GM21825 (cell line): ENCODE results near the gene MRPL32.

Experiments
- ATAC-seq: cut with Tn5 transposase; IDR thresholded peaks from one replicate; pipeline ENCODE4 v1.9.1; 2021; ENCODE audit warnings: mild to moderate bottlenecking, moderate library complexity; ENCODE audit not compliant: unreplicated experiment

Gene MRPL32

DNA sequence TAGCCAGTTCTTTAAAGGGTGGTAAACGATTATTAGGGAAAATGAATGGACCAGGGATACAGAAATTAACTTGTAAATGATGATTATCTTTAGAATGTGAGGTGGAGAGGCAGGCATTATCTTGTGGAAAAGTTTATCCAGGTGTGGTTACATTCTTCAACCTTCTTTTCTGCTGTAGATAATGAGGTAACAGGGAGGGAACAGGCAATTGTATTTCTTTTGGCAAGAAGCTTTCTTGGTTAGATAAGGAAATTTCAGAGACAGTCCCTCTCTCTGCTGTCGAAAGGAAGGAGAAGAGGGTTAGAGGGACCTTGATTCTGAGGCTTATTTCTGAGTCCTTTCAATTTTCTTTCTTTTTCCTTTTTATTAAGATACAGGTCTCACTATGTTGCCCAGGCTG is 32.1 kb downstream of the MRPL32 start:
- ATAC-seq = no peak

DNA sequence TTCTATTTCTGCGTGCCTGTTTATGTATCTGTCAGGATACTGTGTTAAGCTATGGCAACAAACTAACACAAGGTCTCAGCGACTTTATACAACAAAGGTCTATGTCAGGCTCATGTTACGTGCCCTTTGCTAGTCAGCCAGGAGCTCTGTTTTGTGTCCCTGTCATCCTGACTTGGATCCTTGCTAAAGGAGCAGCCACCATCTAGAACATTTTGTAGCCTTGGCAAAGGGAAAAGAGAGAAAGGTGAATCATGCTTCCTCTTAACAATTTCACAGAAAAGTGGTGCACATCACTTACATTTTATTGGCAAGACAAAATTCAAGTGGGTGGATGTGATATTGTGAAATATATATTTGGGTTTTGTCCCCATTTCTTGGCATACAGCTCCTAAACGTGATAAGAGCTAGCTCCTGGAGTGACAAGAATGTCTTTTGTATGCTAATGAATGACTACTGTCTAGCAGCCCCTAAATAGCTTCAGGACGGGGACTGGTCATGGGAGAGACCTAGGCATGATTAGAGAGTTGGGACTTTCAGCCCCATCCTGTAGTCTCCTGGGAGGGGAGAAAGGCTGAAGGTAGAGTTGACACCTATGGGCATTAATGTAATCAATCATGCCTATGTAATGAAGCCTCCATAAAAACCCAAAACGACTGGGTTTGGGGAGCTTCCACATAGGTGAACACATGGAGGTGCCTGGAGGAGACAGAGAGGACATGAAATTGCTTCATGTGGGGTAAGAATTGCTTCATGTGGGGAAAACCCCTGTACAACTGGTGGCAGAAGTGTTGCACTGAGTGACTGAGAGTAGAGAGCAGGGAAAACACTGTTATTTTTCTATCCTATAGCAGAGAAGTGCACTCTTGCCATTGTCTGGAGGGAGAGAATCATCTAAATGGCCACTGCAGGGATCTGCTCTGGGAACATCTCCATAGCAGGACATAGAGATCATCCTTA is 33.0 kb downstream of the MRPL32 start:
- no peak for ATAC-seq

DNA sequence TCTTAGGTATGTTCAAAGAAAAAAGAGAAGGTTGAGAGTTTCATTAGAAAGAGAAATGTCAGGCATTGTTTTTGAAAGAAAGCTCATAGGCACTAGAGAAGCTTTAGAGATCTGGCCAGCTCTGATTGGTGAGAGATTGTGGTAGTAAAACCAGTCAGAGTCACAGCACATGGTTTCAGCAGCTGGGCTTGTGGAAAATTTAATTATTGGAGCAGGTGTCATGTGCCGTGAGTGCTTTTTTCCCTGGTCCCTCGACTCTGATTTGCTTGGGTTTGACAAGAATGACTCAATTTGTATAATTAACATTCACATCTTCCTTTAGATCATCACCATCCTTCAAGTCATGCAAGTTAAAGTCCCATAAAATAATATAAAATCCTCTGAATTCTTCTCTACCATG is 35.2 kb downstream of the MRPL32 start:
- ATAC-seq = no peak

DNA sequence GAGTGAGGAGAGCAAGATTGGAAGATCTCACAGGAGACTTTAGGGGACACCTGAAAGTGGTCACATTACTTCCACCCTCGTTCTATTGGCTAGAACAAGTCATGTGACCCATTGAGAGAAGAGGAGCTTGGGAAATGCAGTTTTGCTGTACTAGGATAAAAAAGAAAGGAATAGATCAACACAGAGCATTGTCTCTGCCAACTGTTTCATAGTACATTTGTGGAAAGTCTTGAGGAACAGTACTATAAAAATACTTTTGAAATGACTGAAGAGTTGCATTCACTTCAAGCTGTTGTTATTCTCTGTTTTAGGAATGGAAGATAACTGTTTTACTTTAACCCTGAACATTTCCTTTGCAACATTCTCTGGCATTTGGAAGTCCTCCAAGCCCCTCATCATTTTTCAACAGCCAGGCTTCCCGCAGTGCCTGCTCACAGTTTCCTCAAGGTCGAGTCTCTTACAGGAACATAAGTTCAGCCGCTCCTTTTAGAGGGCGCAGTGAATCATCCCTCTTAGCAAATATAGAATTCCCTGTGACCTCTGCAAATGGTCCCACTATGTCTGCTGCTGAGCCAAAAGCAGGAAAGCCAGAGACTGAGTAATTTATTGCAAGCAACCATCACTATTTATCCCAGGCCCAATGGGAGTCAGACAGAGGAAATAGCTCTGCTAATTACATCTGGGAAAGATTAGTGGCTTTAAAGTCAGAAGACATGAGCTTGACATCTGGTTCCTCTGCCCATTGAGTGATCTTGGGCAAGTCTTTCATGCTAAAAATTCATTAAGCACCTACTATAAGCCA is 40.7 kb downstream of the MRPL32 start:
- no peak for ATAC-seq

DNA sequence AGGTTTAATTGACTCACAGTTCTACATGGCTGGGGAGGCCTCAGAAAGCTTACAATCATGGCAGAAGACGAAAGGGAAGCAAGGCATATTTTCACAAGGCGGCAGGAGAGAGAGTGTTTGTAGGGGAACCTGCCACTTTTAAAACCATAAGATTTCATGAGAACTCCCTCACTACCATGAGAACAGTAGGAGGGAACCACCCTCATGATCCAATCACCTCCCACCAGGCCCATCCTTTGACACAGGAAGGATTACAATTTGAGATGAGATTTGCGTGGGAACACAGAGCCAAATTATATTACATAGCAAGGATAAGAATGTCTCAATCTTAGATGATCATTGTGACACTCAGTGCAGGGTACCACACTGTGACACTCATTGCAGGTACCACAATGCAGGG is 44.2 kb downstream of the MRPL32 start:
- no peak for ATAC-seq

DNA sequence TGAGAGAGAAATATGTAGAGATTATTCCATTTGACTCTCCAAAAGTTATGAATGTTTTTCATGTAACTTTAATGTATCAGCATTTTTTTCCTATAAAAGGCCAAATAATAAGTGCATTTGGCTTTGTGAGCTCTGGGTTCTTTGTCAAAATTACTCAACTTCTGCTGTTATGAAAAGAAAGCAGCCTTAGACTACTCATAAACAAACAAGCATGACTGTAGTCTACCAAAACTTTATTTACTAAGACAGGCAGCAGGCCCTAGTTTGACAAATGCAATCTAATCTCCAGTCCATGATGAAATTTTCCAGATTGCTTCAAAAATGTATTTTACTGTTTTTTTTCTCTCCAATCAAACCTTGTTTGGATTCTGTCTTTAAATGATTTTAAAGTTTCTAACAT is 46.3 kb downstream of the MRPL32 start:
- ATAC-seq = no peak

DNA sequence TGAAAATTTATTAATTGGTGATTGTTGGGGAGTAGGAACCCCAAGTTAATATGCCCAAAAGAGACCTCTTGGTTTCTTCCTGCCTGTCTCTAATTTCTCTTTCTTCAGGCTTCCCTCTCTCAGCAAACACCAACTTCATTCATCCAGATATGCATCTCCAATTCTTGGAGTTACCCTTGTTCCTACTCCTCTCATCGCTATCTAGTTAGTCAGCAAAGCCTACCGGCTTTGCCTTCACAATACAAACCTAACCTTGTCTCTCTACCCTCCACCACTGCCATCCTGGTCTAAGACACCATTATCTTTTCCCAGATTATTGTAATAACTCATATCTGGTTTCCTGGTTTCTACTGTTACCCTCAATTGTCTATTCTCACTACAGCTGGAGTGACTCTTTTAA is 47.9 kb downstream of the MRPL32 start:
- no peak for ATAC-seq

DNA sequence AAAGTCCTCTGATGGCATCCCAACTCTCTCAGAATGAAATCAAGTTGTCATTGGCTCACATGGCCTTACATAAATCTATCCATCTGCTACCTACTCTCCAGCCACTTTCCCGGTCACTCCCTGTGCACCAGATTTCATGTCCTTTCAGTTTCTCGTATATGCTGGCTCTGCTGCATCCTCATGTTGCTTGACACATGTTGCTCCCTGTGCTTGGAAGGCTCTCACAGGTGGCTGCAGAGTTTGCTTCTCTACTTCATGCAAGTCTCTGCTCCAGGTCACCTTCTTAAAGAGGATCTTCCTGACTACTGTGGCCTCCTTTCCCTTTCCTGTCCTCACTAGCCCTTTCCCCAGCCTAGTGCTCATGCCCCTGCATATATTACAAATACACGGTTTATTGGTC is 48.3 kb downstream of the MRPL32 start:
- no peak for ATAC-seq

DNA sequence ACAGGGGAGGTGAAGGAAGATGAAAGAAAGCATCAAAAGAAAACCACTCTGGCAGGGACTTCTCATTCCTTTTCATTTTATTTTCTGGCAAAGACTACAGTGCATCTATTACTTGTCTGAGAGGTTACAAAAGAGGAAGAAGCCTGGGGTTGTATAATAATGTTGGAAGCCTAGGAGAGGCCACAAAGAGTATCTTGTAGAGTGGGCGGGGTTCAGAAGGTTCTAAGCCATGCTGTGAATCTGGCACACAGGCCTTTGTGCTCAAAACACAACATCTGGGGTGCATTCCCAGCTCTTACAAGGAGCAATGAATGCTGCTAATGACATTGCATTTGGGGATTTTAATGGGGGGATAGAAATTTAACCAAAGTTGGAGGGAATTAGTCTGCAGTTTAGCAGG is 49.4 kb downstream of the MRPL32 start:
- ATAC-seq = no peak

DNA sequence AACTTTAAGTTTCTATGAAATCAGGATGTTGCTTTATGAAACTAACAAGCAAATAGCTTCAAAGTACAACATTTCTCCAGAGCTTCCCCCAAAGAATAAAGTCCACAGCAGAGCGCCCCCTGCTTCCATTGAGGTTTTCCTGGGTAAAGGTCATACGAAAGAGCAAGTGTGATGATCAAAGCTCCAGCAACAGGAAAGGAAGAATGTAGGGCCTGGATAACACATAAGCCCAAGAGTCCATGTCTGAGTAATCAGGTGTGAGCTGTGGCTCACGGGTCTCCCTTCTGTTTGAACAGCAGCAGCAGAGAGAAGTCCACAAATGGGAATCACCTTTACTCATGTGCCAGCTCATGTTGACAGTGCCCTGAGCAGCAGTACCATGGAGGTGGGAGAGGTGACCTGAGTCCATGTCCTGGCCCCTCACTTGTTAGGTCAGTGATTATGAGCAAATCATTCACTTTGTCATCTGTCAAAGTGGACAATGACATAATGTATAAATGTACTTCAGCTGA is 50.5 kb downstream of the MRPL32 start:
- no peak for ATAC-seq

DNA sequence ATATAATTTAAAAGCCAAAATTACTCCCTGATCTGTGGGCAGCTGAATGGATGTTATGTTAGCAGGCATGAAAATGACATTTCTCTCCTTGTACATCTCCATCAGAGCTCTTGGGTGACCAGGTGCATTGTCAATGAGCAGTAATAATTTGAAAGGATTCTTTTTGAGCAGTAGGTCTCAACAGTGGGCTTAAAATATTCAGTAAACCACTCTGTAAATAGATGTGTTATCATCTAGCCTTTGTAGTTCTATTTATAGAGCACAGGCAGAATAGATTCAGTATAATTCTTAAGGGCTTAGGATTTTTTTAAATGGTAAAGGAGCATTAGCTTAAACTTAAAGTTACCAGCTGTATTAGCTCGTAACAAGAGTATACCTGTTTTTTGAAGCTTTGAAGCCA is 52.0 kb downstream of the MRPL32 start:
- no peak for ATAC-seq

DNA sequence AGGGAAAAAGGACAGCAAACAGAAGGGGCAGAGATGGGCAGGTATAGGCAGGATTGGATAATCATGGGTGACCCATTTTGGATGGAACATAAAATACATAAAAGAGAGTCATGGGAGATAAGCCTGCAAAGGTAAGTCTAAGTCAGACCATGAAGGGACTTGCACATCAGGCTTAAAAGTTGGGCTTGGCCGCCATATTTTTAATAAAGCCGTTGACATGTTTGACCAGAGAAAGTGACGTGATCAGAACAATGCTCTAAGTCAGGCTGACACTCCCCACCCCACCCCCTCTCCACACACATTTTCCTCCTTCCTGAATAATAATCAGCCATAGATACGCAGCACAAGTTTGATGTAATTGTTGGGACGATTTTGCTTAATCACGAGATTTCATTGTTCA is 54.0 kb downstream of the MRPL32 start:
- ATAC-seq = no peak

DNA sequence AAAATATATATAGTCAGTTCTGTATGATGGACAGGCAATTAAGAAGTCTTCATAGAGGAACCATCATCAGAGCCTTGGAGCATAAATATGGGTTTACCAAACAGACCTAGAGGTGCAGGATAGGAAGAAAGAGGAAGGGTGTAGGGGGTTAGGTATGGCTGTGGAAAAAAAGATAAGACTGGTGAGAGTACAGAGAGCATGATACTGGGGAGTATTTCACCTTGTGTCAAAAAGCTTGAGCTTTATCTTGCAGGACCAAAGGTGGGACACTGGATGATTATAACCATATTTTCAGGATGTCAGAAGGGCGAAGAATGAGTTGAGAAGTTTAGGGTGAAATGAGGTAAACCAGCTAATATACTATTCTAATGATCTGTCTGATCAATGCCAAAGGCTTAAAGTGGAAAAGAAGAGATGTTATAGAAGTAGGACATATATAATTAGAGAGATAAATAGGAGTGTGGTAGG is 54.6 kb downstream of the MRPL32 start:
- no peak for ATAC-seq
